ENCODE results near the gene CCNL1. TPM values are rescaled to one million over a fixed set of nuclear protein-coding genes. Genes with fewer than 3 reads are reported as not detected.
A peak's percentile ranks its signal among the peaks of the same experiment; 100 is the strongest.

CCNL1 gene
- total RNA-seq, 3 donors from 2014 or later: 127 to 146 (median 133) TPM

DNA sequence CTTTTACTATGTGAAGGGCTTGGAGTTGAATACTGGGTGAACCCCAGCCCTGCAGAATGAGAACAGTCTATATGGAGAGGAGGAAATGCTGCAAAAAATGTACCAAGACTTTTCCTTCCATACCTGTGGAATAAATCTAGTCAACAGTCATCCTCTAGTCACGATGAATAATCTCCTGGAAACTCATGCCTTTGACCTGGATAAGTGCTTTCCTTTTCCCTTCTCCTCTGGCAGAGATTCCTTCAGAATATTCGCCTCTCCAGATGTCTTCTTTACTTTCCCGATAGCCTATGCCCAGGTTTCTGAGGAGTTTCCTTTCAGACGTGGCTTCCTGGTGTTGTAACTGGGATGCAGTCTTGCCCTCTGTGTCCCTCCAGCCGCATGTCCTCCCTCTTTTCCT is 28.1 kb downstream of the CCNL1 start:
- ATAC-seq (no peak), DNase-seq (no peak)
- Histone ChIP-seq H3K4me3 (no peak overlapping the region), H3K36me3 (ENCODE audit: low read depth) (no peaks in the 10 kb centered on the region), H3K9me3 (no peaks in the 10 kb centered on the region), H3K4me1 (ENCODE audit: low read depth) (peaks cover 62% of the 10 kb centered on the region)
- intact Hi-C loops (cut with DNase I, micrococcal nuclease): loop anchor here (5.0 to 10.0 kb wide), 4 partner anchors 45 to 457 kb away; partner anchors contain the start of genes LEKR1 (in 1 of the 2) and TIPARP (in 1 of the 2)
- TF ChIP-seq, protein P1, sequence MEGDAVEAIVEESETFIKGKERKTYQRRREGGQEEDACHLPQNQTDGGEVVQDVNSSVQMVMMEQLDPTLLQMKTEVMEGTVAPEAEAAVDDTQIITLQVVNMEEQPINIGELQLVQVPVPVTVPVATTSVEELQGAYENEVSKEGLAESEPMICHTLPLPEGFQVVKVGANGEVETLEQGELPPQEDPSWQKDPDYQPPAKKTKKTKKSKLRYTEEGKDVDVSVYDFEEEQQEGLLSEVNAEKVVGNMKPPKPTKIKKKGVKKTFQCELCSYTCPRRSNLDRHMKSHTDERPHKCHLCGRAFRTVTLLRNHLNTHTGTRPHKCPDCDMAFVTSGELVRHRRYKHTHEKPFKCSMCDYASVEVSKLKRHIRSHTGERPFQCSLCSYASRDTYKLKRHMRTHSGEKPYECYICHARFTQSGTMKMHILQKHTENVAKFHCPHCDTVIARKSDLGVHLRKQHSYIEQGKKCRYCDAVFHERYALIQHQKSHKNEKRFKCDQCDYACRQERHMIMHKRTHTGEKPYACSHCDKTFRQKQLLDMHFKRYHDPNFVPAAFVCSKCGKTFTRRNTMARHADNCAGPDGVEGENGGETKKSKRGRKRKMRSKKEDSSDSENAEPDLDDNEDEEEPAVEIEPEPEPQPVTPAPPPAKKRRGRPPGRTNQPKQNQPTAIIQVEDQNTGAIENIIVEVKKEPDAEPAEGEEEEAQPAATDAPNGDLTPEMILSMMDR (IDR thresholded peaks at IDR 0.05): no peak

DNA sequence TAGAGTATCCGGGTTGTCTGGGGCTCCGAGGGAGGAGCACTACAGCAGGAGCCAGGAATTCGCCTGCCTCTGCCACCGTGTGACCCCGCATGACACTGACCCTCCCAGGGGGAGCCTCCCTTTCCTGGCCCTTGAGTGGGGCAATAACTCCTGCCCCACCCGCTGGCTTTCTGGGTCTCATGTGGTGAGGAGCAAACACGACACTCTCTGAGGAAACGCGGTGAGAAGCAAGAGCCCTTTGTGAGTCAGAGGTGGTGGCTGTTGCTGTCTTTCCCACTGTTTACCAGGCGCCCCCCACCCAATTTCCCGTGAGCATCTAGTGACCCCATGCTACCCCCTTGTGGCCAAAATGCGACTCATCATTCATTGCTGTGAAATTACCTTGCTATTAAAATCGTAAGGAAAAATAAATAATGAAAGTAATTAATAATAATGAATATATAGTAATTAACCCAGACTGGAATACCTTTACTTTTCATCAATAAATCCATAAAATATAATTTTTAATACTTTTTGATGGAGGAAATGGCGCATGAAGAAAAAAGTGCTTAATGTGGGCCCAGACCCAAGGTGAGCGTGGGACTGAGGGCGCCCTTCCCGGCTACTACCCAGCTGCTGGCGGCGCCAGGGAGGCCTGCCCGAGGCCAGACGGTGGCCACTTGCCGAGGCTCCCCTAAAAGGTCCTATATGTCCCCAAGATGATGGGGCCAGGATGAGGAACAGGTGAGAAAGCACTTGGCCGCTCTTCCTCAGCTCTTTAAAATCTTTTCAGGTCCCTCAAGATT is 29.3 kb downstream of the CCNL1 start:
- TF ChIP-seq, protein P1 (IDR thresholded peaks at IDR 0.05): peak; percentile 21
- no peaks in the 10 kb centered on the region for H3K36me3 ChIP-seq (ENCODE audit: low read depth)
- intact Hi-C loops (cut with DNase I, micrococcal nuclease): loop anchor here (5.0 to 10.0 kb wide), 4 partner anchors 43 to 456 kb away; partner anchors contain the start of genes LEKR1 (in 1 of the 2) and TIPARP (in 1 of the 2)
- no peaks in the 10 kb centered on the region for H3K9me3 ChIP-seq
- no peak overlapping the region for H3K4me3 ChIP-seq
- H3K4me1 ChIP-seq (ENCODE audit: low read depth): peaks cover 50% of the 10 kb centered on the region
- DNase-seq (peak; percentile 91 to 93 (median 92)), ATAC-seq (peak; percentile 82)

DNA sequence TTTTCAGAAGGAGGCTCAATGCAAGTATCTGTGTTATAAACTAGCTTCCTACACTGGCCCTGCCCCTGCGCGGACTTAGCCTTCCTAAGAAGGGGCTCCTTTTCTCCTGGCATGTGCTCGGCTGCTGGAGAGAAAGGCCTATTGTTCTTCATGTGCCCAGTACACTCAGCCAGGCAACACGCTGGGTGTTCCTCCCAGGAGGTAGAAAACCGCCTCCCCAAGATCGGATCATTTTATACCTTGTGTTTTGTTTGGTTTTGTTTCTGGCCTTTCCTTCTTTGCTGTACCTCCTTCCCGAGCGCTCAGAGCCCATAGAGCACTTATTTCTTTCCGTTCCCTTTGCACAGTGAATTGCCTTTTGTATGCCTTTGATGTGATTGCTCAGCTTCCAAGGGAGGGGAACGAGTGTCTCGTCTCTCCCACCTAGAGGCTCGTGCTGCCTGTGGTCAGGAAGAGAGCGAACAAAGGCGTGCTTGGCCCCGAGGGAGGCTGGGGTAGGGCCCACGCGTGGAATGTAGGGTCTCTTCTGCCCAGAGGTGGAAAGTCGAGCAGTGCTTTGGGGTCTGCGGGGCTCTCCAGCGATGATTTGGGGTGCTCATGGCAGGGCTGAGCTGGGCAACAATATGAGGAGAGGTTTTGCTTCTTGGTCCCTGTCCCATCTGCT is 30.0 kb downstream of the CCNL1 start:
- ATAC-seq: peak; percentile 49
- intact Hi-C loops (cut with DNase I, micrococcal nuclease): loop anchor here (5.0 to 10.0 kb wide), 4 partner anchors 43 to 455 kb away; partner anchors contain the start of genes LEKR1 (in 1 of the 2) and TIPARP (in 1 of the 2)
- H3K4me3 ChIP-seq: no peak overlapping the region
- H3K9me3 ChIP-seq: no peaks in the 10 kb centered on the region
- H3K4me1 ChIP-seq (ENCODE audit: low read depth): peaks cover 45% of the 10 kb centered on the region
- TF ChIP-seq, protein P1 (IDR thresholded peaks at IDR 0.05): no peak
- peak; percentile 61 to 72 (median 65) for DNase-seq
- H3K36me3 ChIP-seq (ENCODE audit: low read depth): no peaks in the 10 kb centered on the region

DNA sequence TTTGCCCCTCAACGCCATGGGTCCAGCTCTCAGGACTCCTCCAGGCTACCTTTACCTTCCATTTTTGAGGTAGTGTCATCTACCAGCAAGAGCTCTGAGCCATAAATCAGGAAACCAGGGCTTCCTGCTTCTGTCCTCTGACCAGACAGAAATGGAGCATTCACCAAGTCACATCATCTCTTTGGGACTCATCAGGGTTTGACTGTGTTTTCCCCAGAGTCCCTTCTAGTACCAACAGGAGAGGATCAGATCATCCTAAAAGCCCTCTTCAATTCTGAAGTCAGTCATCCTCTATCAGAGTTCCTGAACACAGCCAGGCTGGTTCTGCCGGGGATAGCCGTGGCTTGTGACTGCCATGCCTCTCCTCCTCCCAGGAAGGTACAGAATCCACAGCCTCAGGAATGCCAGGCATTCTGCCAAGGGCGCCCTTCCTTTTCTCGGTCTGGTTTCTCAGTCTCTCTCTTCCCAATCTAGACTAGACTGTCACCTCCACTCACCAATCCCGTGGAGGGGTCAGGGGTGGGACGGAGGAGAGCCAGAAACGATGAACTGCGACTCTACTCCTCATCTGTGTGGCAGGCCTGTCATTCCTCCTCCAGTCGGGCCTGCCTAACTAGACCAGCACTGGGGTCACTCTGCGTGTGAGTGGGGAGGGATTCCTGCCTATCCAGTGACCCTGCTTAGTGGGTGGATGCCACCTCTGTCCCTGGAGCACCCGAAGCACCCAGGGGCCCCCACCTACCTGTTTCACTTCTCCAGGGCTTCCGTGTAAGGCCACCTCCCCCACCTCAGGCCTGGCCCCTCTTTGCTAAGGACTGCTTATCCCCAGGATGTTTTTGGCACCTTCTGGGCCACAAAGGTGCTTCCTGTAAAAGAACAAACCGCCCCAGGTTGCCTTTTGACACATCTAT is 30.9 kb downstream of the CCNL1 start:
- TF ChIP-seq, protein P1 (IDR thresholded peaks at IDR 0.05): no peak
- peaks cover 39% of the 10 kb centered on the region for H3K4me1 ChIP-seq (ENCODE audit: low read depth)
- DNase-seq: peak; percentile 80 to 82 (median 80)

More for the DNA sequence above, 30.9 kb downstream of the CCNL1 start:
- intact Hi-C loops (cut with DNase I, micrococcal nuclease): no loop called here
- Histone ChIP-seq H3K36me3 (ENCODE audit: low read depth) (no peaks in the 10 kb centered on the region), H3K9me3 (no peaks in the 10 kb centered on the region), H3K4me3 (no peak overlapping the region)
- ATAC-seq: peak; percentile 32
